ENCODE data around the gene CADM4. TPM values are rescaled to one million over a fixed set of nuclear protein-coding genes. Genes with fewer than 3 reads are reported as not detected.

CADM4 gene
- total and polyA plus RNA-seq, 9 donors = 6.7 to 27.1 (median 12.6) TPM

GRCh38 chr19:43598445-43599240 is 41.0 kb downstream of the CADM4 start:
- H3K4me3 ChIP-seq (ENCODE audit: low read length) = no peak overlapping the region
- no peaks in the 10 kb centered on the region for H3K27me3 ChIP-seq (ENCODE audit: control insufficient read depth, insufficient read depth, low read length)
- no peak overlapping the region for H3K27ac ChIP-seq (ENCODE audit: low read length)
- DNase-seq = no peak
- peaks cover 30% of the 10 kb centered on the region for H3K4me1 ChIP-seq (ENCODE audit: control insufficient read depth, insufficient read depth, low read length)
- H3K36me3 ChIP-seq (ENCODE audit: control insufficient read depth, insufficient read depth, low read length) = peaks cover 47% of the 10 kb centered on the region
- no peaks in the 10 kb centered on the region for H3K9me3 ChIP-seq (replicated peaks; ENCODE audit: control insufficient read depth, low read depth, low read length)
- whole genome bisulfite sequencing (ENCODE audit: insufficient coverage) = 92% methylated on average over 18 of the region's 19 CpGs

DNA sequence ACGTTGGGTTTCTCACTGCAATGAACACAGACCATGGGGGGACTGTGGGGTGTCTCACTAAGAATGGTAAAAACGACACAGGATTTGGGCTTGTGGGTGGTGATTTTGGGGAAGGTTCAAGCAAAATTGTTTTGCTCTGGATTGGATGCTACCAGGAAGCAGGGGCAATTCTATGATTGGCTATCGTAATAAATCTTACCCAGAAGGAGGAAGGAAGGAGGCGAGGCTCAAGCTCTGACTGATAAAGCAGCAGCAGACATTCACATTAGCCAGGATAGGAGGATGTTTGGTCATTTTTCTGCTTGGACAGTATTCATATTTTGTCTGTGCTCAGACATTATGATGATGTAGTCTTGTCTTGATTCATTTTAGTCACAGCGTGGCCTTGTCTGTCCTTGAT is 41.8 kb downstream of the CADM4 start:
- H3K9me3 ChIP-seq (replicated peaks; ENCODE audit: control insufficient read depth, low read depth, low read length) = no peaks in the 10 kb centered on the region
- WGBS (ENCODE audit: insufficient coverage) = 64% methylated on average over 4 of the region's 5 CpGs
- H3K36me3 ChIP-seq (ENCODE audit: control insufficient read depth, insufficient read depth, low read length) = peaks cover 55% of the 10 kb centered on the region
- H3K27ac ChIP-seq (ENCODE audit: low read length) = no peak overlapping the region
- H3K4me1 ChIP-seq (ENCODE audit: control insufficient read depth, insufficient read depth, low read length) = peaks cover 34% of the 10 kb centered on the region
- no peak overlapping the region for H3K4me3 ChIP-seq (ENCODE audit: low read length)
- no peak for DNase-seq
- no peaks in the 10 kb centered on the region for H3K27me3 ChIP-seq (ENCODE audit: control insufficient read depth, insufficient read depth, low read length)

- peak; percentile 33 for DNase-seq
- peak overlapping the region; percentile 65 for H3K4me3 ChIP-seq (ENCODE audit: low read length)
- peaks cover 60% of the 10 kb centered on the region for H3K36me3 ChIP-seq (ENCODE audit: control insufficient read depth, insufficient read depth, low read length)
- WGBS (ENCODE audit: insufficient coverage) = 34% methylated on average over 6 of the region's 7 CpGs
- peak overlapping the region; percentile 99 for H3K27ac ChIP-seq (ENCODE audit: low read length)
- no peaks in the 10 kb centered on the region for H3K27me3 ChIP-seq (ENCODE audit: control insufficient read depth, insufficient read depth, low read length)
- no peaks in the 10 kb centered on the region for H3K9me3 ChIP-seq (replicated peaks; ENCODE audit: control insufficient read depth, low read depth, low read length)
- peaks cover 34% of the 10 kb centered on the region for H3K4me1 ChIP-seq (ENCODE audit: control insufficient read depth, insufficient read depth, low read length)
Observed at GRCh38 chr19:43596842-43597461, 42.7 kb downstream of the CADM4 start.

DNA sequence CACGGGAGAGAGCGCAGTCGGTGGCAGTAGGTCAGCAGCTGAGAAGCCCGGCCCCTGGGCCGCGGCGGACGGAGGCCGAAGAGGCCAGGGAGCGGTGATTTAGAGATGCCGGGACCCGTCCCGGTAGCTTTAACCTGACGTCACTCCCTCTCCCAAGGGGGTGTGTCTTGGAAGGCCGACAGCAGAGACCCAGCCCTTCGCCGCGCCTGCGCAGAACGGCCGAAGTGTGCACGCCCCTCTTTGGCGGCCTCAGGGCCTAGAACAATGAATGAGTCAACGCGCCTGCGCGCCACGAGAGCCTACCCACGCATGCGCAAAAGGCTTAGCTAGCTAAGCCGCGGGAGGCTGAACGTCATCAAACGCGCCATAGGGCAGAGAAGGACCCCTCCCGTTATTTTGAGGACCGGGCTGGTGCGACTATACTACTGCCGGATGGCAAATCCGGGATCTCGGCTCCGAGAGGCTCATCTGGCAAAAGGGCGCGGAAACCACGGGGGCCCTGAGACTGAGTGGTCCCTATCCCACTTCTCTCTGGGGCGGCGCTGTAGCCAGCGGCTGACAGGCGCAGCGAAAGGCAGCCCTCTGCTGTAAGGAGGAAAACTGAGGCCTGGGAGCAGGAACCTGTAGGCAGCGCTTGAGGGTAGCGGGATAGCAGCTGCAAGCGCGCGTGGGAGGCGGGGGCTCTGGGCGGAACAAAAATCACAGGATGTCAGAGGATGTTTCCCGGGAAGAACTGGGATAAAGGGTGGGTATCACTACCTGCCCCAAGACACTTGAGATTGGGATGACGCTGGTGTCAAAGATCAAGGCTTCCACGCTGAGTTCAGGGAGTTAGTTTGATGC is 43.4 kb downstream of the CADM4 start, which contains the start of the genes IRGQ and ZNF576:
Gene IRGQ, minus strand, starts transcription at position 136 of the 843 bp plus-strand sequence. CDS start 796 bp downstream, outside the sequence.
Gene ZNF576, plus strand, starts transcription at position 597 of the 843 bp plus-strand sequence. CDS start 514 bp downstream, outside the sequence.
- DNase-seq = peak; percentile 100
- no peaks in the 10 kb centered on the region for H3K27me3 ChIP-seq (ENCODE audit: control insufficient read depth, insufficient read depth, low read length)
- H3K9me3 ChIP-seq (replicated peaks; ENCODE audit: control insufficient read depth, low read depth, low read length) = no peaks in the 10 kb centered on the region
- H3K4me3 ChIP-seq (ENCODE audit: low read length) = peak within 1 kb of the TSS; percentile 81
- peaks cover 34% of the 10 kb centered on the region for H3K4me1 ChIP-seq (ENCODE audit: control insufficient read depth, insufficient read depth, low read length)
- H3K36me3 ChIP-seq (ENCODE audit: control insufficient read depth, insufficient read depth, low read length) = peaks cover 56% of the 10 kb centered on the region
- under 1% methylated on average over 53 of the region's 60 CpGs for WGBS (ENCODE audit: insufficient coverage)
- H3K27ac ChIP-seq (ENCODE audit: low read length) = peak within 1 kb of the TSS; percentile 99

DNA sequence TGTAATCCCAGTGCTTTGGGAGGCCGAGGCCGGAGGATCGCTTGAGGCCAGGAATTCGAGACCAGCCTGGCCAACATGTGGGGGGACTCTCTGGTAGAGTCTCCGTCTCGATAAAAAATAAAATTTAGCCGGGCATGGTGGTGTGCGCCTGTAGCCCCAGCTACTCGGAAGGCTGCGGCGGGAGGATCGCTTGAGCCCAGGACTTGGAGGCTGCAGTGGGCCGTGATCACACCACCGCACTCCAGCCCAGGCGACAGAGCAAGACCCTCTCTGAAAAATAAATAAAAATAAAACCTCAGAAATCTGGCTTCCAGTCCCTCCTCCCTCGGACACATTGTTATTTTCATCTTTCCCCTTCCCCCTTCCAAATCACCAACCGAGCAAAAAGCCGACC is 44.0 kb downstream of the CADM4 start:
- Histone ChIP-seq H3K4me1 (ENCODE audit: control insufficient read depth, insufficient read depth, low read length) (peaks cover 34% of the 10 kb centered on the region), H3K9me3 (replicated peaks; ENCODE audit: control insufficient read depth, low read depth, low read length) (no peaks in the 10 kb centered on the region), H3K27me3 (ENCODE audit: control insufficient read depth, insufficient read depth, low read length) (no peaks in the 10 kb centered on the region), H3K4me3 (ENCODE audit: low read length) (peak overlapping the region; percentile 81), H3K36me3 (ENCODE audit: control insufficient read depth, insufficient read depth, low read length) (peaks cover 56% of the 10 kb centered on the region), H3K27ac (ENCODE audit: low read length) (peak overlapping the region; percentile 97)
- DNase-seq = no peak
- WGBS (ENCODE audit: insufficient coverage) = under 1% methylated on average over 18 of the region's 18 CpGs

DNA sequence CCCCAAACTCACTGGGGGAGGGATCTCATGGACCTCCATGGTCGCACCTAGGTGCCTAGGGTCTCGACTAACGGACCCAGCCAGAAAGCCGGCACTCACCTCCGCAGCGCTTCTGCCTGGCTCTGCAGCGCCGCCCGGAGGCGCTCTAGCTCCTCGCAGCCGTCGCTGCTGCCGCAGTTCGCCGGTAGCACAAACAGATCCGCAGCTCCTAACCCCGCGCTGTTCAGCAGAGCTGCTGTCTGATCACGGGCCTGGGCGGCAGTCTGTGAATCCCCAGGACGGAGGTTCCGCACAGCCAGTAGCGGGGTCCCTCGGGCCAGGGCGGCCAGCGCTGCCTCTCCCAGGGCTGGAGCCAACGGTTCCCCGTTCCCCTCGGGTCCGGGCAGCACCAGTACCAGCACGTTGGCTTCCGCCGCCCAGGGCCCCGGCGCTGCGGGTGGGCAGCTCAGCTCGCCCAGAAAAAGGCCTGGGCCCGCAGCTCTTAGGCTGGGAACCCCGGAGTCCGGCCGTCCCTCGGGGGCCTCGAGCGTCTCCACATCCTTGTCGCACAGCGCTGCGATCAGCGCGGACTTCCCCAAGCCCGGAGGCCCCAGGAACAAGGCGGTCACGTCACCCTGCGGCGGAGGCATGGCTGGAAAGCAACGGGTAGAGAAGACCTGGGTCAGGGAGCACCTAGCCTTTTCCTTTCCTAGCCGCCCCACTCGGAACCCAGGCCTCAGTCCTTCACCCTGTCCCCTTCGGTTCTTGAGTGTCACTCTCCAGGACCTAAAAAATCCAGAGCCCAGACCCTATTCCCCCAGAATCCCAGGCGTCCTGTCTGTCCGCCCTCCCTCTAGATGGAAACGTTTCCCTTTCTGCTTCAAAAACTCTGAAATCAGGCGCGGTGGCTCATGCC is 44.7 kb downstream of the CADM4 start:
- peak overlapping the region; percentile 81 for H3K4me3 ChIP-seq (ENCODE audit: low read length)
- peak; percentile 68 for DNase-seq
- WGBS (ENCODE audit: insufficient coverage) = 2% methylated on average over 64 of the region's 64 CpGs
- H3K9me3 ChIP-seq (replicated peaks; ENCODE audit: control insufficient read depth, low read depth, low read length) = no peaks in the 10 kb centered on the region
- H3K4me1 ChIP-seq (ENCODE audit: control insufficient read depth, insufficient read depth, low read length) = peaks cover 34% of the 10 kb centered on the region
- H3K36me3 ChIP-seq (ENCODE audit: control insufficient read depth, insufficient read depth, low read length) = peaks cover 58% of the 10 kb centered on the region
- H3K27me3 ChIP-seq (ENCODE audit: control insufficient read depth, insufficient read depth, low read length) = no peaks in the 10 kb centered on the region
- H3K27ac ChIP-seq (ENCODE audit: low read length) = peak overlapping the region; percentile 97

GRCh38 chr19:43594081-43594697 is 45.5 kb downstream of the CADM4 start:
- 83% methylated on average over 8 of the region's 10 CpGs for WGBS (ENCODE audit: insufficient coverage)

GRCh38 chr19:43592800-43593350 is 46.8 kb downstream of the CADM4 start:
- H3K4me3 ChIP-seq (ENCODE audit: low read length) = no peak overlapping the region
- H3K27ac ChIP-seq (ENCODE audit: low read length) = no peak overlapping the region
- no peaks in the 10 kb centered on the region for H3K9me3 ChIP-seq (replicated peaks; ENCODE audit: control insufficient read depth, low read depth, low read length)
- DNase-seq = no peak
- peaks cover 52% of the 10 kb centered on the region for H3K36me3 ChIP-seq (ENCODE audit: control insufficient read depth, insufficient read depth, low read length)
- no peaks in the 10 kb centered on the region for H3K27me3 ChIP-seq (ENCODE audit: control insufficient read depth, insufficient read depth, low read length)
- H3K4me1 ChIP-seq (ENCODE audit: control insufficient read depth, insufficient read depth, low read length) = peaks cover 34% of the 10 kb centered on the region
- 93% methylated on average over 37 of the region's 37 CpGs for WGBS (ENCODE audit: insufficient coverage)

More at GRCh38 chr19:43594081-43594697, 45.5 kb downstream of the CADM4 start:
- no peak for DNase-seq
- H3K4me3 ChIP-seq (ENCODE audit: low read length) = peak overlapping the region; percentile 81
- peak overlapping the region; percentile 97 for H3K27ac ChIP-seq (ENCODE audit: low read length)
- H3K27me3 ChIP-seq (ENCODE audit: control insufficient read depth, insufficient read depth, low read length) = no peaks in the 10 kb centered on the region
- H3K4me1 ChIP-seq (ENCODE audit: control insufficient read depth, insufficient read depth, low read length) = peaks cover 34% of the 10 kb centered on the region
- no peaks in the 10 kb centered on the region for H3K9me3 ChIP-seq (replicated peaks; ENCODE audit: control insufficient read depth, low read depth, low read length)
- peaks cover 59% of the 10 kb centered on the region for H3K36me3 ChIP-seq (ENCODE audit: control insufficient read depth, insufficient read depth, low read length)

Data from muscle of leg (tissue), 11 donors.